Measurements from ENCODE around the gene GPR160. TPM values are rescaled to one million over a fixed set of nuclear protein-coding genes. Genes with fewer than 3 reads are reported as not detected.

GPR160 gene
- total RNA-seq, 1 donor from 2014 or later, result 14.6 TPM

- no peak overlapping the region for H3K4me3 Mint-ChIP-seq (ENCODE audit: unreplicated experiment)
- H3K27me3 Mint-ChIP-seq (ENCODE audit: unreplicated experiment), result peaks cover 4% of the 10 kb centered on the region
- no peak for TF ChIP-seq CTCF (IDR thresholded peaks at IDR 0.05; ENCODE audit: unreplicated experiment)
- no peaks in the 10 kb centered on the region for H3K9me3 Mint-ChIP-seq (ENCODE audit: unreplicated experiment)
- H3K36me3 Mint-ChIP-seq (ENCODE audit: low read depth, unreplicated experiment), result no peaks in the 10 kb centered on the region
- H3K27ac Mint-ChIP-seq (ENCODE audit: unreplicated experiment), result no peak overlapping the region
- H3K4me1 Mint-ChIP-seq (ENCODE audit: unreplicated experiment), result peaks cover 4% of the 10 kb centered on the region
- DNase-seq (ENCODE audit: low spot score), result no peak
Measured at GRCh38 chr3:170044271-170044670, 6.5 kb downstream of the GPR160 start.

GRCh38 chr3:170044795-170045244, 7.0 kb downstream of the GPR160 start:
- peaks cover 4% of the 10 kb centered on the region for H3K4me1 Mint-ChIP-seq (ENCODE audit: unreplicated experiment)
- no peak for TF ChIP-seq CTCF (IDR thresholded peaks at IDR 0.05; ENCODE audit: unreplicated experiment)
- peaks cover 4% of the 10 kb centered on the region for H3K27me3 Mint-ChIP-seq (ENCODE audit: unreplicated experiment)

GRCh38 chr3:170046269-170047132, 8.7 kb downstream of the GPR160 start:
- Mint-ChIP-seq H3K4me1 (ENCODE audit: unreplicated experiment) (peaks cover 4% of the 10 kb centered on the region), H3K27me3 (ENCODE audit: unreplicated experiment) (peaks cover 3% of the 10 kb centered on the region), H3K36me3 (ENCODE audit: low read depth, unreplicated experiment) (no peaks in the 10 kb centered on the region), H3K27ac (ENCODE audit: unreplicated experiment) (no peak overlapping the region), H3K9me3 (ENCODE audit: unreplicated experiment) (no peaks in the 10 kb centered on the region), H3K4me3 (ENCODE audit: unreplicated experiment) (no peak overlapping the region)
- no peak for TF ChIP-seq CTCF (IDR thresholded peaks at IDR 0.05; ENCODE audit: unreplicated experiment)
- no peak for DNase-seq (ENCODE audit: low spot score)

More at GRCh38 chr3:170044795-170045244, 7.0 kb downstream of the GPR160 start:
- DNase-seq (ENCODE audit: low spot score), result no peak
- Mint-ChIP-seq H3K36me3 (ENCODE audit: low read depth, unreplicated experiment) (no peaks in the 10 kb centered on the region), H3K4me3 (ENCODE audit: unreplicated experiment) (no peak overlapping the region), H3K9me3 (ENCODE audit: unreplicated experiment) (no peaks in the 10 kb centered on the region), H3K27ac (ENCODE audit: unreplicated experiment) (no peak overlapping the region)

- H3K4me1 Mint-ChIP-seq (ENCODE audit: unreplicated experiment), result peaks cover 4% of the 10 kb centered on the region
- H3K27ac Mint-ChIP-seq (ENCODE audit: unreplicated experiment), result no peak overlapping the region
- no peak overlapping the region for H3K4me3 Mint-ChIP-seq (ENCODE audit: unreplicated experiment)
- peaks cover 3% of the 10 kb centered on the region for H3K27me3 Mint-ChIP-seq (ENCODE audit: unreplicated experiment)
- DNase-seq (ENCODE audit: low spot score), result no peak
- H3K36me3 Mint-ChIP-seq (ENCODE audit: low read depth, unreplicated experiment), result no peaks in the 10 kb centered on the region
- TF ChIP-seq CTCF (IDR thresholded peaks at IDR 0.05; ENCODE audit: unreplicated experiment), result no peak
- H3K9me3 Mint-ChIP-seq (ENCODE audit: unreplicated experiment), result no peaks in the 10 kb centered on the region
Measured at GRCh38 chr3:170047133-170047404, 9.3 kb downstream of the GPR160 start.
